Colon (tissue), 2 donors: Measurements from ENCODE around the gene UBE2J2.
"Not testable (repeated sequence)": the region's sequence is repeated elsewhere in the genome, so short reads cannot be mapped to it uniquely, and the experiment has no call there.

ENCODE experiments used
- FAIRE-seq: peaks from 2 replicates; lab custom pipeline; 2012; peaks lifted over from hg19 to GRCh38; lab: Jason Lieb, UNC
- donor health status: control.
- donor health status: control.

UBE2J2 gene

GRCh38 chr1:1273512-1274298 lies at the start of gene UBE2J2:
Gene UBE2J2, minus strand, starts transcription at chr1:1273854. Its CDS starts 5,862 bp downstream, at chr1:1267992.
- no peak for FAIRE-seq

- FAIRE-seq = no peak
These were observed 49.3 kb upstream of the UBE2J2 start for GRCh38 chr1:1322952-1323351.

- no peak for FAIRE-seq
These were observed 48.8 kb upstream of the UBE2J2 start for GRCh38 chr1:1322418-1322817.

GRCh38 chr1:1321477-1321876 lies 47.8 kb upstream of the UBE2J2 start:
- no peak for FAIRE-seq

GRCh38 chr1:1320666-1321448 lies 47.2 kb upstream of the UBE2J2 start:
- FAIRE-seq = no peak

GRCh38 chr1:1319646-1319941 lies 45.9 kb upstream of the UBE2J2 start:
- no peak for FAIRE-seq

- FAIRE-seq = no peak
These were observed 45.4 kb upstream of the UBE2J2 start for GRCh38 chr1:1318777-1319645.

GRCh38 chr1:1318131-1318652 lies 44.5 kb upstream of the UBE2J2 start:
- no peak for FAIRE-seq

GRCh38 chr1:1317420-1317819 lies 43.8 kb upstream of the UBE2J2 start:
- FAIRE-seq = no peak

GRCh38 chr1:1316199-1316598 lies 42.5 kb upstream of the UBE2J2 start:
- not testable (repeated sequence) for FAIRE-seq

- FAIRE-seq = no peak
These were observed 41.8 kb upstream of the UBE2J2 start for GRCh38 chr1:1315435-1315954.

- no peak for FAIRE-seq
These were observed 41.2 kb upstream of the UBE2J2 start for GRCh38 chr1:1314678-1315335.

GRCh38 chr1:1314237-1314586 lies 40.6 kb upstream of the UBE2J2 start:
- no peak for FAIRE-seq

GRCh38 chr1:1313500-1314236 lies 40.0 kb upstream of the UBE2J2 start:
- FAIRE-seq = no peak

- no peak for FAIRE-seq
These were observed 39.0 kb upstream of the UBE2J2 start for GRCh38 chr1:1312450-1313314.

GRCh38 chr1:1311107-1312104 lies 37.8 kb upstream of the UBE2J2 start:
- FAIRE-seq = no peak

- FAIRE-seq = no peak
These were observed 36.9 kb upstream of the UBE2J2 start for GRCh38 chr1:1310476-1311053.

GRCh38 chr1:1310109-1310385 lies 36.4 kb upstream of the UBE2J2 start:
- no peak for FAIRE-seq
